HEK293 (cell line): ENCODE results near the gene BBS12.

Experiments
- ZBTB17 ChIP-seq: fragments of 450-650 bp; formaldehyde crosslinking; IDR thresholded peaks from 2 replicates; pipeline ENCODE4 v1.5.1; 2016; ENCODE audit warnings: missing biosample characterization, missing genetic modification characterization
- TF ChIP-seq, protein P1 (sequence below): fragments of 450-650 bp; formaldehyde crosslinking; IDR thresholded peaks from 2 replicates; pipeline ENCODE4 v1.5.1; 2016; ENCODE audit warnings: missing biosample characterization, missing genetic modification characterization
- TF ChIP-seq, protein P2 (sequence below): fragments of 450-650 bp; formaldehyde crosslinking; IDR thresholded peaks from 2 replicates; pipeline ENCODE4 v1.5.1; 2016; ENCODE audit warnings: missing biosample characterization, missing genetic modification characterization

DNA sequence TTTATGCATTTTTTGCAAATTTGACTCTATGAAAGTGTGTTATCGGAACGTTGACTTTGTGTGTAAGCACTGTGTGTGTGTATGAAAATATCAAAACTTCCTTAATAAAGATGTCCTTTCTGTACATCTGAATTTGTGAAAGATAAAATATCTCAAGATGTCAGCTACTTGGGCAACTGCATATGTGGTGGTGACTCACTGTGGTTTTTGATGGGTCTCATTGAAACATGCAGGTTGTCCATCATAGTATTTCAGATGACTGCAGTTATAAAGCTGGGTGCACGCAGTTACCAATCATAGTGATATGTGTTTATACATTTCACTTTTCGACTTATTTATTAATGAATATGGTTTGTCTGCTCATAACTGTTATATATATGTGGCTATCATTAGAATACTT lies 19.7 kb upstream of the BBS12 start:
- TF ChIP-seq, protein P1, sequence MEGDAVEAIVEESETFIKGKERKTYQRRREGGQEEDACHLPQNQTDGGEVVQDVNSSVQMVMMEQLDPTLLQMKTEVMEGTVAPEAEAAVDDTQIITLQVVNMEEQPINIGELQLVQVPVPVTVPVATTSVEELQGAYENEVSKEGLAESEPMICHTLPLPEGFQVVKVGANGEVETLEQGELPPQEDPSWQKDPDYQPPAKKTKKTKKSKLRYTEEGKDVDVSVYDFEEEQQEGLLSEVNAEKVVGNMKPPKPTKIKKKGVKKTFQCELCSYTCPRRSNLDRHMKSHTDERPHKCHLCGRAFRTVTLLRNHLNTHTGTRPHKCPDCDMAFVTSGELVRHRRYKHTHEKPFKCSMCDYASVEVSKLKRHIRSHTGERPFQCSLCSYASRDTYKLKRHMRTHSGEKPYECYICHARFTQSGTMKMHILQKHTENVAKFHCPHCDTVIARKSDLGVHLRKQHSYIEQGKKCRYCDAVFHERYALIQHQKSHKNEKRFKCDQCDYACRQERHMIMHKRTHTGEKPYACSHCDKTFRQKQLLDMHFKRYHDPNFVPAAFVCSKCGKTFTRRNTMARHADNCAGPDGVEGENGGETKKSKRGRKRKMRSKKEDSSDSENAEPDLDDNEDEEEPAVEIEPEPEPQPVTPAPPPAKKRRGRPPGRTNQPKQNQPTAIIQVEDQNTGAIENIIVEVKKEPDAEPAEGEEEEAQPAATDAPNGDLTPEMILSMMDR: no peak
- TF ChIP-seq, protein P2, sequence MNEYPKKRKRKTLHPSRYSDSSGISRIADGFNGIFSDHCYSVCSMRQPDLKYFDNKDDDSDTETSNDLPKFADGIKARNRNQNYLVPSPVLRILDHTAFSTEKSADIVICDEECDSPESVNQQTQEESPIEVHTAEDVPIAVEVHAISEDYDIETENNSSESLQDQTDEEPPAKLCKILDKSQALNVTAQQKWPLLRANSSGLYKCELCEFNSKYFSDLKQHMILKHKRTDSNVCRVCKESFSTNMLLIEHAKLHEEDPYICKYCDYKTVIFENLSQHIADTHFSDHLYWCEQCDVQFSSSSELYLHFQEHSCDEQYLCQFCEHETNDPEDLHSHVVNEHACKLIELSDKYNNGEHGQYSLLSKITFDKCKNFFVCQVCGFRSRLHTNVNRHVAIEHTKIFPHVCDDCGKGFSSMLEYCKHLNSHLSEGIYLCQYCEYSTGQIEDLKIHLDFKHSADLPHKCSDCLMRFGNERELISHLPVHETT: no peak
- TF ChIP-seq ZBTB17 (tag by site-specific recombination): no peak
